Nephron progenitor cell (in vitro differentiated cells): ENCODE results near the gene ASCC1.

Experiments
- DNase-seq: peaks from one replicate; pipeline ENCODE4 v3.0.0; 2021
- H3K27ac Mint-ChIP-seq: 2 replicates; pipeline ENCODE4 v1.8.0; 2021; ENCODE audit warnings: mild to moderate bottlenecking, moderate library complexity, mixed read lengths
- H3K27me3 Mint-ChIP-seq: 2 replicates; pipeline ENCODE4 v1.8.0; 2021; ENCODE audit warnings: mild to moderate bottlenecking, low read depth, mixed read lengths; ENCODE audit not compliant: poor library complexity
- H3K36me3 Mint-ChIP-seq: 2 replicates; pipeline ENCODE4 v1.8.0; 2021; ENCODE audit warnings: low read depth, mixed read lengths
- H3K4me1 Mint-ChIP-seq: 2 replicates; pipeline ENCODE4 v1.8.0; 2021; ENCODE audit warnings: mixed read lengths
- H3K4me3 Mint-ChIP-seq: 2 replicates; pipeline ENCODE4 v1.8.0; 2021; ENCODE audit warnings: mild to moderate bottlenecking, moderate library complexity, mixed read lengths
- H3K9me3 Mint-ChIP-seq: 2 replicates; pipeline ENCODE4 v1.8.0; 2021; ENCODE audit warnings: mild to moderate bottlenecking, moderate library complexity, mixed read lengths
- CTCF ChIP-seq: fragments of 200-600 bp; sonication (generic); IDR thresholded peaks from 2 replicates; pipeline ENCODE4 v1.5.0; 2021; ENCODE audit warnings: antibody characterized with exemption

ASCC1 gene

GRCh38 chr10:72082856-72083789 is 133.0 kb downstream of the ASCC1 start:
- Mint-ChIP-seq H3K9me3 (no peaks in the 10 kb centered on the region), H3K4me3 (no peak overlapping the region), H3K4me1 (peaks cover 80% of the 10 kb centered on the region), H3K27me3 (peaks cover 32% of the 10 kb centered on the region), H3K36me3 (peaks cover 10% of the 10 kb centered on the region), H3K27ac (peak overlapping the region; percentile 61)
- no peak for TF ChIP-seq CTCF
- no peak for DNase-seq

GRCh38 chr10:72081772-72082590 is 134.1 kb downstream of the ASCC1 start:
- H3K4me3 Mint-ChIP-seq: no peak overlapping the region
- H3K27me3 Mint-ChIP-seq: peaks cover 28% of the 10 kb centered on the region
- TF ChIP-seq CTCF: no peak
- no peaks in the 10 kb centered on the region for H3K9me3 Mint-ChIP-seq
- no peak overlapping the region for H3K27ac Mint-ChIP-seq
- no peak for DNase-seq
- H3K4me1 Mint-ChIP-seq: peaks cover 84% of the 10 kb centered on the region
- peaks cover 10% of the 10 kb centered on the region for H3K36me3 Mint-ChIP-seq

- H3K4me3 Mint-ChIP-seq: no peak overlapping the region
- H3K27ac Mint-ChIP-seq: no peak overlapping the region
- peaks cover 10% of the 10 kb centered on the region for H3K36me3 Mint-ChIP-seq
- H3K27me3 Mint-ChIP-seq: peaks cover 22% of the 10 kb centered on the region
- H3K9me3 Mint-ChIP-seq: no peaks in the 10 kb centered on the region
- no peak for DNase-seq
- no peak for TF ChIP-seq CTCF
- peaks cover 83% of the 10 kb centered on the region for H3K4me1 Mint-ChIP-seq
Observed at GRCh38 chr10:72081210-72081609, 134.9 kb downstream of the ASCC1 start.

DNA sequence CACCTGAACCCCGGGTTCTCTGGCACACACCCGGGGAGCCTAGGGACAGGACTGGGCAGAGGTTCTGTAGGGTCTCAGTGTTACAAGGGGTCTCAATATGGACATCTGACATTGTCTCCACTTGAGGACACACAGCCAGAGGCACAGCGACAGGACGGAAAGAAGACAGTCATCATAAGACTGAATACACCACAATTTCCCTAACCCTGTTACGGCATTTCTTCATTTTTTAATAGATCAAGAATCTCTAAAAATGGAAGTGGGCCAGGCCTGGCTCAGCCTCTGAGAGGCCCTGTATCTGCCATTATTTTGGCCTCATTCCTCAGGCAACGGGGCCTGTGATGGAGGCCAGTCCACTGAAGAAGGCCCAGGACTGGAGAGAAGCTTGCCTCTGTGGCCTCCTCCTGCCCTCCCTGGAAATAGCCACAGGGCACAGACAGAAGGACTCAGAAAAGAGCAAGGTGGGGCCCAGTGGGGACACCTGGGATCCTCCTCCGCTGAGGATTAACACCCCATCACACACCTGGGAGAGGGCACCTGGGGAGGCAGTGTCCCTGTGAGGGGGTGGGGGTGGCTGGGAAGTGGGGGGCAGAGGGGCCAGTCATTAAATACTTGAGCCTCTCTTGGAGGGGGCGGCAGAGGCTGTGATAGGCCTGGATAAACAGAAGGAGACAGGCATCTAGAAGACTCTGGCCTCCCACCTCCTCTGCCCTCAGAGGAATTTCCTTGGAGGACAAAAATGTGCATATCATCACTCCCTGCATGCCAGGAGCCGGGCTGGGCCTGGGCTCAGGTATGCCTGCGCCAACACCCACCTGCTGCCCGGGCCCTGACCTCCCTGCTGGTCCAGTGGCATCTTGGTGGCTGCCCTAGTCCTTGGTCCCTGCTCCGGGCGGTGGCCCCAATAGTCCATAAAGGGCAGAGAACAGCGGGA is 135.8 kb downstream of the ASCC1 start:
- TF ChIP-seq CTCF: no peak
- Mint-ChIP-seq H3K27me3 (peaks cover 14% of the 10 kb centered on the region), H3K4me3 (no peak overlapping the region), H3K27ac (peak overlapping the region; percentile 61), H3K4me1 (peaks cover 81% of the 10 kb centered on the region), H3K36me3 (peaks cover 7% of the 10 kb centered on the region), H3K9me3 (no peaks in the 10 kb centered on the region)
- DNase-seq: no peak

DNA sequence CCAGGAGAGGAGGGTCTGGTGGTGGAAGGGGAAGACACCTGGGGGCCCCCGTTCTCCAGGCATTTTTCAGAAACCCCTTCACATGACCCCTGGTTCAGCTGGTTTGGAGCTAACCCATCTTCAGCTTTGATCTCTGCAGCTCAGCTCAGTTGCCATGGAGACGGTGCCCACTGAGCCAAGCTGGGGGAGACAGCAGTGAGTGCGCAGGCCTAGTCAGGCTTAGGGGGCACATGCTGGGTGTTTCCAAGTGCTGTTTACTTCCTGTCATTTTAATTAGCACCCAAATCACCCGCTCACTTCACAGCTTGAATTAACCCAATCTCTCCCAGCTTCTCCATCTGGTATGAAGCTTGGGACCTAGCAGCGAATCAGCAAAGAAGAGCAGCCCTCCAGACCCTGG is 136.7 kb downstream of the ASCC1 start:
- peaks cover 73% of the 10 kb centered on the region for H3K4me1 Mint-ChIP-seq
- no peaks in the 10 kb centered on the region for H3K36me3 Mint-ChIP-seq
- DNase-seq: peak; percentile 46
- H3K9me3 Mint-ChIP-seq: no peaks in the 10 kb centered on the region
- peaks cover 7% of the 10 kb centered on the region for H3K27me3 Mint-ChIP-seq
- no peak for TF ChIP-seq CTCF
- H3K27ac Mint-ChIP-seq: no peak overlapping the region
- H3K4me3 Mint-ChIP-seq: no peak overlapping the region
